HG03442 (cell line): ENCODE measurements around the gene POLDIP3.
A peak's percentile ranks its signal among the peaks of the same experiment; 100 is the strongest.
"Not testable (repeated sequence)": the region's sequence is repeated elsewhere in the genome, so short reads cannot be mapped to it uniquely, and the experiment has no call there.

ENCODE experiments used
- ATAC-seq: cut with Tn5 transposase; IDR thresholded peaks from one replicate; pipeline ENCODE4 v1.9.1; 2021; ENCODE audit warnings: mild to moderate bottlenecking, moderate library complexity; ENCODE audit not compliant: unreplicated experiment

Gene POLDIP3

DNA sequence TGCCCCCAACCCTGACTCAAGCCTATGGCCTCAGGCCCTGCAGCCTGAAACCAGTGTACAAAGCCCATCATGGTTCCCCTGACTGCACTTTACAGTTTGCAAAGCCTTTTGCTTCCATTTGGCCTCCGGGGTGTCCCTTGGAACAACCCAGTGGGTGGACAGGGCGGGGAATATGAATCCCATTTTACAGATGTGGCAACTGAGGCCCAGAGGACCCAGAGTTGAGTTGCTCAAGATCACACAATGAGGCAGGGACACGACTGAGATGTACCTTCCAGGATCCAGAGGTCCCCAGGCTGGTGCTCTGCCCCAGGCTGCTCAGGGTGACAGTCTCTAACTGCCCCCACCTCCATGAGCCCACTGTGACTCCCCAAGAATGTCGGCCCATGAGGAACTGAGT lies 5.4 kb upstream of the POLDIP3 start:
- ATAC-seq, result no peak

DNA sequence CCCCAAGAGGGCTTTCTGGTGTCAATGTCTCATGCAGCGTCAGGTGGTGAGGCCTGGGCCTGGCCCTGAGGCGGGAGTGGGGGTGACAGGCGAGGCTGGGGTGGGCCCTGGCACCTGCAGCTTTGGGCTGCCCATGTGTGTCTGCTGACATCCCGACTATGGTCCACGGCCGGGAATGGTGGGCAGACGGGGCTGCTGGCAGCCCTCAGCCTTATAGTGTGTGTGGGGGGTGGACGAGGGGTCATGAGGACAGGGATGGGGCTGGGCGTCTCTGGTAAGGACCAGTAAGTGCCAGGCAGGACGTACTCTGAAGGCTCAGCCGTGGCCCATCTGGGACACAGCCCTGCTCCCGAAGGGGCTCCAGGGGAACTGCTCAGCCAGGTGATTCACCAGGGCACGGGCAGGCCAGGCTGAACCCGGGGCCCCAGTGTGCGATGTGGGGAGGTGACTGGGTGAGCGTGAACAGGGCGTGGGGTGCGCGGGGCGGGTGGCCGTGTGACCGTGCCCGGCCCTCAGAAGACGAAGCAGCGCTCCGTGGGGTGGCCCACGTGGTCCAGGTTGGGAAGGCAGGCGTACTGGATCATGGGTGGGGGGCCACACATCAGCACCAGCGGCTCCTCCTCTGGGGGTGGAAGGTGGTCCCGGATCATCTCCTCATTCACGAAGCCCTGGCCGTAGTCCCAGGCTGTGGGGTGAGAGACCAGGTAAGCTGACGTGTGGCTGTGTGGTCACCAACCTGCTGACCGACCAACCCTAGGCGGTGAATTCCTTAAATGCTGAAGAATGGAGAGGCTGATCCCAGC lies 4.8 kb upstream of the POLDIP3 start:
- ATAC-seq, result no peak

DNA sequence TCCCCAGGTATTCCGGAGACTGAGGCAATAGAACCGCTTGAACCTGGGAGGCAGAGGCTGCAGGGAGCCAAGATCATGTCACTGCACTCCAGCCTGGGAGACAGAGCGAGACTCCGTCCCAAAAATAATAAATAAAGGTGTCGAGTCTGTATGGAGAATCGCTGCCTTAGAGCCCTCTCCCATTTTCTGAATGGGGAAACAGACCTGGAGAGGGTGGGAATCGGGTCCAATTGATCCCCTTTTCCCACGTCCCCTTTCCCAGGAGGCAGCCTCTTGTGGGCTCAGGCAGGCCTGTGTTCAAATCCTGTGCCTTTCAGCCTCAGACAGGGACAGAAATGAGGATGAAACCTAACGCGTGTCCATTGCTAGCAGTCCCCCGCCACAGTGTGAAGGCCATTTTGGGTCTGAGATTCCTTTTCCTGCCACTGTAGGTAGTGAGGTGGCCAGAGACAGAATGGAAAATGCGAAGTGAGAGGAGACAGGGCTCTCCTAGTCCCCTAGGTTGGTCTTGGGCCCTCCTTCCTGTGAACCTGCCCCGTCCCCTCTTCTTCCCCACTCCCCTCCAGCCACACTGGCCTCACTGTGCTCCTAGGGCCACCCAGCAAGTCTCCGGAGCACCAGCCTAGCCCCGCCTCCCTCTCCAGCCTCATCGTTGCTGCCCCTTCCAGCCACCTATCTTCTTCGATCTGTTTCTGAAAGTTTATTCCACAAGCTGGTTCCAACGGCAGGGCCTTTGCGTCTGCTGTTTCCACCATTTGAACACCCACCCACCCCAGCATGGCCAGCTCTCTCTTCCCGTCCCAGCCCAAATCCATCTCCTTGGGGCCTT lies 2.7 kb upstream of the POLDIP3 start:
- ATAC-seq, result no peak

DNA sequence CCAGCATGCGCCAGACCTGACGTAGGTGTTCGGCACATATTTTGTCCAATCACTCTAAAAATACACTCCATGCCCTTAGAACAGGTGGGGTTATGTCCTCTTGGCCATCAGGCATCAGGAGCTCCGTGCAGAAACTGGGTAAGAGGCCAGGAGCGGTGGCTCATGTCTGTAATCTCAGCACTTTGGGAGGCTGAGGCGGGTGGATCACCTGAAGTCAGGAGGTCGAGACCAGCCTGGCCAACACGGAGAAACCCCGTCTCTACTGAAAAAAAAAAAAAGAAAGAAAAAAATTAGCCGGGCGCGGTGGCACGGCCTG lies 1.1 kb upstream of the POLDIP3 start:
- not testable (repeated sequence) for ATAC-seq

DNA sequence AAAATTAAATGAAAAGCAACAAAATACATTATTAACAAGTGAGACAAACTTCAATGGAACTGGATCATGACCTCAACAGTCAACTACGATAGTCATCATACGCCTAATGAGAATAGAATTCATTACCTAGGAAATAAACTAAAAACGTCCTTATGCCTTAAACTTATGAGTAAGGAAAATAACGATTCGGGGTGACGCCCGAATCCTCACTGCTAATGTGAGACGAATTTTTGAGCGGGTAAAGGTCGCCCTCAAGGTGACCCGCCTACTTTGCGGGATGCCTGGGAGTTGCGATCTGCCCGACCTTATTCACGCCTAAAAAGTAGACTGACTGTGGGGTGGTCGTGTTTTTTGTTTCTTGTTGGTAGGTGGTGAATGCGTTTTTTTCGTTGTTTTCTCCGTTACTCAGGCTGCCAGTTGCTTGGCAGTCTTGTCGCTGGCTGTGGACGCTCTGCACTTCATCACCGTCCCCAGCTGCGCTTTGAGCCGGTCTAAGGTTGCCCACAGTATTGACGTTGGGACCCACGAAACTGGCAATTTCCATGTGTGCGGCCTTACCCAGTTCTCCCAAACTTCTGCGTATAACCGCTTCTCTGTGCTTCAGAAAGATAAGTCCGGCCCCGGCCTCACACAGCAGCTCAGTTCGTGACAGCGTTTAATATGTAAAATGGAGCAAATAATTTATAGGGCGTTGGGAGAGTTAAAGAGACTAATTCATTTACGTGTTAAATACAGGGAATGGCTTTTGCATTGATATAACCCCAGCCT lies 593 bp upstream of the POLDIP3 start:
- peak; percentile 42 for ATAC-seq

DNA sequence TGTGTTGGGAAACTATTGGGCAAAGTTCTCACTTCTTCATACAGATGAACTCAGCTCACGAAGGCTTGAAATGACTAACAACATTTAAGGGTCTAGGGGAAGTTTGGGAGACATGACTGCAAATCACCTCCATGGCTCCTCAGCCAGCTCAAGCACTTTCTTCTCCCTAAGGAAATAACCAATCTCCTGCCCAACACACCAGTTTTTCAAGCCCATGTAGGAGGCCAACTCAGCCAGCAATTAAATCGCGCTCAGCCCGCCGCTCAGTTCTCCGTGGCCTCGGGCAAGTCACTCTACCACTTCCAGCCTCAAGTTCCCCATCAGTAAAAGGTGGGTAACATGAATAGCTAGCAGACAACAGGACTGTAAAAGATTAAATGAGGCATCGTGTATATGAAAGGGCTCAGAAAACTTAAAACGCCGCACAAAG lies 796 bp downstream of the POLDIP3 start:
- ATAC-seq, result no peak

DNA sequence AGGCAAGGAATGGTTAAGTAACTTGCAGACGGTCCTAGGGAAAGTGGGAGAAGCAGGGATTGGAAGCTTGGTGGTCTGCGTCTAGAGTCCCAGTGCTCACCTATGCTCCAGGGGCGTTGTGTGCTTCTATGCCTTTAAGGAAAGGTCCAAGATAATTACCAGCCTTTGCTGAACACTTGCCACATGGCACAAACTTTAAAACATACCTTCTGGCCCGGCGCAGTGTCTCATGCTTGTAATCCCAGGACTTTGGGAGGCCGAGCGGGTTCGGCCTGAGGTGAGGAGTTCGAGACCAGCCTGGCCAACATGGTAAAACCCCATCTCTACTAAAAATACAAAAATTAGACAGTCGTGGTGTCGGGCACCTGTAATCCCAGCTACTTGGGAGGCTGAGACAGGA lies 2.3 kb downstream of the POLDIP3 start:
- ATAC-seq, result no peak

DNA sequence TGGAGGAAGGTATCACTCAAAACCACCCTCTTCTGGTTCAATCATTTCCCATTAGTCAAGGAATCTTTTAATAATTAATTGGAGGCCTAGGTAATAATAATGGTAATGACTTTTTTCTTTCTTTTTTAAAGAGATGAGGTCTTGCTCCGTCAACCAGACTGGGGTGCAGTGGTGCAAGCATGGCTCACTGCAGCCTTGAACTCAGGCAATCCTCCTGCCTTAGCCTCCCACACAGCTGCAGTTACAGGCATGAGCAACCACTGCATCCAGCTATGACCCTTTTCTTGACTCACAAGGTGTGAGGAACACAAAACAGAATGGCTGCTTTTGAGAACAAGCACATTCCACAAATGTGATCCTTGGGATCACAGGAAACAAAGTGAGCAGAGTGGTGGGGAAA lies 3.6 kb downstream of the POLDIP3 start:
- ATAC-seq, result no peak

DNA sequence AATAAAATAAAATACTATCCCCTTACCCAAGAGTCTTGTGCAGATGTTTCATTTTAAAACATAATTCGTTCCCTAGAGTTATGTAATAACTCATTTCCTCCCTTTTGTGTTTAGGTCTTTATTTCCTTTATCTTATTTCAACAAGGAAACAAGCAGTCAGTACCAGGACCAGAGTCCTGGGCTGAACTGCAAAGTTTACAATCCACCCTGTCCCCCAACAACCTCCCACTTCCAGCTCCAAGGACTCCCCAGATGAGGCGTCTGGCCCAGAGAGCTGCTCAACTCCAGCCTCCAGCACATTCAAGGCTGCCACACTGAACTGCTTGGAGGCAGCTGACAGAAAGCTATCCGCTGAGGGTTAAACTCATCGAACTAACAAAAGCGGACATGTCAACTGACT lies 4.5 kb downstream of the POLDIP3 start:
- no peak for ATAC-seq

DNA sequence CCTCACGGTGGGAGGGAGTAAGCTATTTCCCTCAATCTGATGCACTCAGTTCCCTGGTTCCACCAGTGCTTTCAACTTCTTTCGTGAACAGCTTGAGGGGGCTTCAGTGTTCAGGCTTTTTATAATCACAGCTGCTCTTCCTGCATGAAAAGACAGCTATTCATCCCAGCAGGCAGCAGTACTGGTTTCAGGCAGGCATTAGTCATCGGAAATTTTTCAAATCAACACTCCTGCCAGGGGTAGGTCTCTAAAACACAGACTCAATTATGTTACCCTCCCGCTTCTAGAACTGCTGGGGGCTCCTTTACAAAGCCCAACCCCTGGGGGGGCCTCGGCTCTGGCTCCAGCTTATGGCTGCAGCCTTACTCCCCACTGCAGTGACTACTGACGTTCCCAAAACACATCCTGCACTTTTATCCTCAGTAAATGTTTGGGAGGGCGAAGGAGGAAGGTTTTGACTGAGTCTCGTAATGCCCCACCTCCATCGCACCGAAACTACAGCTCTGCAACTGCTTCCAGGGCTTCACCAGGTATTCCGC lies 5.8 kb downstream of the POLDIP3 start:
- ATAC-seq, result no peak

DNA sequence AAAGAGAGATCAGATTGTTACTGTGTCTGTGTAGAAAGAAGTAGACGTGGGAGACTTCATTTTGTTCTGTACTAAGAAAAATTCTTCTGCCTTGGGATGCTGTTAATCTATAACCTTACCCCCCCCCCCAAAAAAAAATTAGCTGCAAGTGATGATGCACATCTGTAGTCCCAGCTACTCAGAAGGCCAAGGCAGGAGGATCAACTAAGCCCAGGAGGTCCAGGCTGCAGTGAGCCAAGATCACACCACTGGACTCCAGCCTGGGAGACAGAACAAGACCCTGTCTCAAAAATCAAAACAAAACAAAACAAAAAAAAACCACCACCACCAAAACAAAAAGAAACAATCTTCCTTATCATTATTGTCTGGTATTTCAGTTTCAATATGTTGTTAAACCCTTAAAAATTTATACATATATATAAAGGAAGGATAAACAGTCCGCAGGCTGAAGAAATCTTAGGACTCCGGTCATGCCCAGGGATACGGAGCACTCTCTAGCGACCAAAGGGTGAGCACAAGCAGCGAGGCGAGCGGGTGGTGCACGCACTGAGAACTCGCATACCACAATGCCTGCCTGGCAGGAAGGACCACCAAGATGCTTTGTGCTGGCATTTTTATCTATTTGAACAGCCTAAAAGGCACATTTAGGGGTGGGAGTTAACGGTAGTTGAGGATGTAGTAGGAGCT lies 6.4 kb downstream of the POLDIP3 start:
- no peak for ATAC-seq

DNA sequence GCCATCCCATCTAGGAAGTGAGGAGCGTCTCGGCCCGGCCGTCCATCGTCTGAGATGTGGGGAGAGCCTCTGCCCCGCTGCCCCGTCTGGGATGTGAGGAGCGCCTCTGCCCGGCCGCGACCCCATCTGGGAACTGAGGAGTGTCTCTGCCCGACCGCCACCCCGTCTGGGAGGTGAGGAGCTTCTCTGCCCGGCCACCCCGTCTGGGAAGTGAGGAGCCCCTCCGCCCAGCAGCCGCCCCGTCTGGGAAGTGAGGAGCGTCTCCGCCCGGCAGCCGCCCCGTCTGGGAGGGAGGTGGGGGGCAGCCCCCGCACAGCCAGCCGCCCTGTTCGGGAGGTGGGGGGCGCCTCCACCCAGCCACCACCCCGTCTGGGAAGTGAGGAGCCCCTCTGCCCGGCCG lies 7.0 kb downstream of the POLDIP3 start:
- not testable (repeated sequence) for ATAC-seq

DNA sequence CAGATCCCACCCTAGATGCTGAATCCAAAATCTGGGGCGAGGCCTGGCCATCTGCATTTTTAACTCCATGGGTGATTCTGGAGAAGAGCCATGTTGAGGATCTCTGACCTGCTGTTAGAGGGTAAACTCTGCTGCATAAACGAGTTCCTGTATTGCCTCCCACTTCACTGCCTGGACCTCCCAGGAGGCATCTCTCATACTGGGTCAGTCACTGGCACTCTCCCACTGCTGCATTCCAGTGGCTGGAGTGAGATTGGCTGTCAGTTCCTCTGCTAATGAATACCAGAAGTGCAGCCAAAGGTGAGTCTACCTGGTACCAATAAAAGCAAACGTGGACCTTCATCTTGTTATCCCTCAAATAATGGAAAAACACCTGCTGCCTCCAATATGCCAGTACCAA lies 10.3 kb downstream of the POLDIP3 start:
- no peak for ATAC-seq

DNA sequence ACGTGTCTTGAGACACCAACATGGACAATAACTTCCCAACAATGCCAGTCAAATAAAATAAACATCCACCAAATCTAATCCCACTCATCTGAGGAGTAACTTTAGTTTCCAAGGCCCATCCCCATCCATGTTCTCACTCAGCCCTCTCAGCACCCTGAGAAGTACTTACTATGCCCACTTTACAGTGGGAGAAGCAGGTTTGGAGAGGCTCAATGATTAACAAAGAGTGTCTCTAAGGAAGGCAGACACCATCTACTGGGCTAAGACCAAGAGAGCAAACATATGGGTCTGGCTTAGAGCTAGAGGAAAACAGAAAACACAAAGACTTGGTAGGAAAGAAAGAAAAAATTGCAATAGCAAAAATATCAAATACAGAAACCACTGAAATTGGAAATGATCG lies 11.3 kb downstream of the POLDIP3 start:
- no peak for ATAC-seq

DNA sequence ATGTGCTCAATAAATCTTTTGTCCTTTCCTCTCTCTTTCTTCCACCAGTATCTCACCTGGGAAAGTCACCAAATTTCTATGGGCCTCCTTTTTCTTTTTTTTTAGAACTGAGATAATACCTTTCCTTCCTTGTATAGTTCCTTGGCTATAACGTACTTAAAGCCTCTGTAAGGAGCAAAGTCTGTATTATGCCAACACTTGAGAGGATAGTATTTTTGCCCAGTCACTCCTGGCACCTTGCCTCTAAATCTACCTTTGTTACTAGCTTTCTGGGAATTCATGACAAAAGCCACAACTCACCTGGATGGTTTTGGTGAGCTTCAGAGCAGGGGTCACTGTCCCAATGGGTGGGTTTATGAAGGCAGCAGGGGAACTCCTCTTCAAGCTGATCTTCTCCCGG lies 12.2 kb downstream of the POLDIP3 start:
- ATAC-seq, result no peak

DNA sequence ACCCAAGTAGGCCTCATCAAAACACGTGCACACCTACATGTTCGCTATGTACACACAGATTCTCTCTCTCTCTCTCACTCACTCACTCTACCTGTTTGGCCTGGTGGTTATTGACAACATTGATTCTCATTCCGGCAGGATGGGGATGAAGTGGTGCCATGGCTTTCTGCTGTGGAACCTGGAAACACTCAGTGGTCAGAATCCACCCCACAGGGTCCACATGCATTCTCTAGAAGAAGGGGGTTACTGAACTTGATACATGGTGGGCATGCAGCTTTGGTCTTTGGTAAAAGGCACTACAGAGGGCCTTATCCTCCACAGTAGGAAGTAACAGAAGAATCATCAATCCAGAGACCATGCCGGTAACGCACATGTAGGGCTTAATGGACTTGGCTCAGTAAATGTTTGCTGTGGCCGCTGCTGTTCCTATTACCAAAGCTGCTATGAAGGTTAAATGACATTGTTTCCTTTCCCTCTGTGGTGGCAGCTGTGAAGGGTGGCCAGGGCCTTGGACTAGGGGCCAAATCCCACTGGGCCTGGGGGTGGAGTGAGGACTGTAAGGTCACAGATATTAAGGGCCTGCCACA lies 12.7 kb downstream of the POLDIP3 start:
- ATAC-seq, result no peak

DNA sequence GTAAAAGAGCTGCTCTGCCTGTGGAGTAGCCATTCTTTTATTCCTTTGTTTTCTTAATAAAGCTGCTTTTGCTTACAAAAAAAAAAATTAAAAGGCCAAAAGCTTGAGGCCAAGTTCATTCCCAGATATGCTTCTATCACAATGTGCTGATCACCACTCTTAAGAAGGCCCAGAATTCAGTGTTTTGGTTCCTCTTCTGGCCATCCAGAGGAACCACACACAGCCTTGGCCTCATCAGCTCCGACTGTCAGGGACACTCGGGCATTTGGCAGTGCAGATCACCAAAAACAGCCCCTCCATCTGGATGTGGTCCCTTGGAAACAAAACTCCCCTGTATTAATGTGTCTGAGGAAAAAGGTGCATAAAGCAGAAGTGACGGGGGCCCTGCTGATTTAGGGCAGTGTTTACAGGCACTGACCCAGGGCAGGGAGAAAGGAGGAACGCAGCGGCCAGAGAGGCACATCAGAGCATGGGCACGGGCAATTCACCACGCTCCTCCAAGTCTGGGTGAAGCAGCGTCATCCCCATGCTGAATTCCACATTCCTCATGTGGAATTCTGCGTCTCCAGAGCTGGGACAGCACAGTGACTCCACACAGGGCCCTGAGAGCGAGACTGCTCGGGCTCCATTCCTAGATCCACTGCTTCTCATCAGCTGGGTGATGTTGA lies 17.7 kb downstream of the POLDIP3 start:
- ATAC-seq, result no peak

DNA sequence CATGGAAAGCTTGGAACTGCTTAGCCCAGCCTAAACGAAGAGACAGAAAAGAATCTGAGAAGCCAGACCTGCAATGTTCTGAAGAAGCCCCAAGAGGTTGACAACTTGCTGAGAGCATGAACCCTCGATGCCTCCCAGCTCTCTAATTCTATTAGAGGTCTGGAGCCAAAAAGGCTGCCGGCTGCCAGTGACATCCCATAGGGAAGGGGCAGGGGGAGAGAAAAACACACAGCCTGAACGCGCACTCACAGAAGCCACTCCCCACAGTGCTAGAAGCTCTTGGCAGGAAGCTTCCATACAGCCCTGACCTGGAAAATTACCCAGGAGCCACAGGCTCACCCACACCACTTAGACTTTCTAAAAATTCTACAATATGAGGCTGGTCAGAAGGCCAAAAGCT lies 18.3 kb downstream of the POLDIP3 start:
- no peak for ATAC-seq

DNA sequence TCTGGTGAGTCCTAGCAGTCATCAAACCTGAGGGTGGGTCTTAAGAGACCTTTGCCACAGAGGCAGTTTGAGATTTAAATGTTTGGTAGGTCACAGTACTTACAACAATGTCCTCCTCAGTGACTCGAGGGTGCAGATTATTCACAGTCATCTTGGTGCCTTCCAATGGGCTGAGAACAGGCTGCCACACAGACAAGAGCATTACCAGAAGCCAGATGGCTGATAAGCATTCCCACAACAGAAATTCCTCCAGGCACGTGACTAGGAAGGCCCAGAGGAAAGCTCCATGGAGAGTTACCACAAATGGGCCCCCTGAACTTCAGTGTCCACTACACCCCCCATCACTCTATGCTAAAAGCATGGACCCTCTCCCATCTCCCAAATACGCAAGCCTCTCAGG lies 19.2 kb downstream of the POLDIP3 start:
- no peak for ATAC-seq

DNA sequence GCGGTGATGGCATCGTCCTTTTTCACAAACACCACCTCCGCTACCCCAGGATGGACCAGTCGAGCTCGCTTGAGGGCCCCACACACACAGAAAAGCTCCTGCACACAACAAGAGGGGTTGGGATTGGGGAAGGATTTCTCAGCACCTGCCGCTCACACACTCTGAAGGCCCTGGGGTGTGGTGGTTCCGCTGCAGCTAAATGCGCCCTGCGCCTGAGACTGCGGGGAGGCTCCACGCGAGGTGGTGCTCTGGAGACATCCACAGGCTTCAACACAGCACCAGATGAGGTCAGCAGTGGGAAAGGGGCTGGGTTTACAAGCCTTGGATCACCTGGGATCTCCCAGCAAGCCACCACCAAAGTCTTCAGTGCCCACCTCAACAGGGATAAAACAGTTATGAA lies 22.7 kb downstream of the POLDIP3 start:
- ATAC-seq, result no peak
